Small intestine (tissue), 7 donors: ENCODE results near the gene AUTS2. TPM values are rescaled to one million over a fixed set of nuclear protein-coding genes. Genes with fewer than 3 reads are reported as not detected.

Source experiments
- DNase-seq, 2 donors: peaks; one replicate each; pipeline versions ENCODE4 v3.0.0 to v3.0.0-alpha.2; 2013
- FAIRE-seq: peaks from 2 replicates; lab custom pipeline; 2012; peaks lifted over from hg19 to GRCh38; lab: Jason Lieb, UNC
- H3K27ac ChIP-seq, 3 donors: one replicate each; pipeline ENCODE4 v1.5.1; 2013; ENCODE audit warnings: low read length in 2 of 3, mild to moderate bottlenecking in 2 of 3, control low read depth in 1 of 3, inconsistent platforms in 1 of 3, low read depth in 1 of 3, moderate library complexity in 1 of 3
- H3K27me3 ChIP-seq, 3 donors: one replicate each; pipeline ENCODE4 v1.6.1; 2013; ENCODE audit warnings: low read length in 3 of 3, inconsistent platforms in 1 of 3; ENCODE audit not compliant: control insufficient read depth in 3 of 3, insufficient read depth in 3 of 3
- H3K36me3 ChIP-seq, 3 donors: one replicate each; pipeline ENCODE4 v1.6.1; 2013; ENCODE audit warnings: low read length in 3 of 3, inconsistent platforms in 1 of 3, low read depth in 1 of 3, mild to moderate bottlenecking in 1 of 3, moderate library complexity in 1 of 3; ENCODE audit not compliant: control insufficient read depth in 3 of 3, insufficient read depth in 2 of 3
- H3K4me1 ChIP-seq, 3 donors: one replicate each; pipeline ENCODE4 v1.6.1; 2013; ENCODE audit warnings: low read length in 2 of 3, inconsistent platforms in 1 of 3, low read depth in 1 of 3, mild to moderate bottlenecking in 1 of 3, moderate library complexity in 1 of 3; ENCODE audit not compliant: control insufficient read depth in 3 of 3, insufficient read depth in 2 of 3
- H3K4me3 ChIP-seq, 3 donors: one replicate each; pipeline ENCODE4 v1.5.1; 2013; ENCODE audit warnings: low read length in 3 of 3, control low read depth in 1 of 3, inconsistent platforms in 1 of 3, low read depth in 1 of 3, mild to moderate bottlenecking in 1 of 3, moderate library complexity in 1 of 3
- H3K9me3 ChIP-seq, 2 donors: one replicate each; pipeline ENCODE4 v1.6.1; 2013; ENCODE audit warnings: low read depth in 1 of 2, low read length in 1 of 2; ENCODE audit not compliant: control insufficient read depth in 2 of 2, insufficient read depth in 1 of 2
- WGBS, 3 donors: extraction: QIAGEN DNeasy Blood & Tissue Kit; methylation state at CpG; one replicate each; pipeline ENCODE4 v1.1.7; 2013; 5-methylcytosine and 5-hydroxymethylcytosine counted together
- polyA plus RNA-seq, 4 donors: library from polyadenylated mRNA; stranded (reverse) in 3 of 4; unstranded in 1 of 4; fragments of 200-250 nt in 3 of 4; fragments of 120-200 nt in 1 of 4; gene quantifications; one replicate each; pipeline versions ENCODE4 v1.2.1 to v1.2.3, GENCODE V29; 2013
- donor health status: healthy with polysubstance abuse.
- donor health status: control.
- donor health status: control.
- donor health status: Bipolar disorder and iron deficiency.
- donor health status: healthy.

The AUTS2 gene
- polyA plus RNA-seq, 4 donors = 4.9 to 43.5 (median 13.6) TPM

DNA sequence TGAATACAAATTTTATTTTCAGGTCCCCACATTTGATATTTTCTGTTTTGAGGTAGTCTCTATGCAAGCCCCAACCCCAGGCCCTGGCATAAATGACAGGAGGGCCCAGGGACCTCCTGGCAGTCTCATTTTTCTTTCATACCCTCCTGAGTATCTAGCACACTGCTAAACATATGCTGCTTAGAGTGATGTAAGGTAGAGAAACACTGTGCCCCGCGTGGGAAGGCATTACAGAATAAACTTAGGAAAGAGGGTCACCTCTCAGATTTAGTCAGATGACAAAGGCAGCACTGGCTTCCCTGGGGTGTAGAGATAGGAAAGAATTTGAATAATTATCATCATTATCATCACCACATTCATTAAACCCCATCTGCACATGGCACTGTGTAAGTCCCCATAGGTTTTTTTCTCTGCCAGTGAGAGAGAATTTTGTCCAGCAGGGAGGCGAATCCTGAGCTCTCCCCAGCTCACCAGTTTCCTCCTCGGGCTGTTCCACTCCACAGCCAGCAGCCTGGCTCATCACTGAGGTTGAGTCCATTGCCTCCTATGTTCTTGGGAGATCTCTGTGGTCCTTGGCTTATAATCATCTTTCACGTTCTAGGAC, 1026.3 kb downstream of the AUTS2 start:
- no peak overlapping the region for H3K27ac ChIP-seq
- no peaks in the 10 kb centered on the region for H3K9me3 ChIP-seq
- no peaks in the 10 kb centered on the region for H3K27me3 ChIP-seq
- H3K4me1 ChIP-seq = no peaks in the 10 kb centered on the region
- H3K36me3 ChIP-seq = peaks cover 0 to 2% (median 0%) of the 10 kb centered on the region in 3 donors
- no peak for FAIRE-seq
- no peak for DNase-seq
- WGBS, 3 donors = 73 to 86% (median 83%) methylated on average over 5 of the region's 5 CpGs
- no peak overlapping the region for H3K4me3 ChIP-seq

DNA sequence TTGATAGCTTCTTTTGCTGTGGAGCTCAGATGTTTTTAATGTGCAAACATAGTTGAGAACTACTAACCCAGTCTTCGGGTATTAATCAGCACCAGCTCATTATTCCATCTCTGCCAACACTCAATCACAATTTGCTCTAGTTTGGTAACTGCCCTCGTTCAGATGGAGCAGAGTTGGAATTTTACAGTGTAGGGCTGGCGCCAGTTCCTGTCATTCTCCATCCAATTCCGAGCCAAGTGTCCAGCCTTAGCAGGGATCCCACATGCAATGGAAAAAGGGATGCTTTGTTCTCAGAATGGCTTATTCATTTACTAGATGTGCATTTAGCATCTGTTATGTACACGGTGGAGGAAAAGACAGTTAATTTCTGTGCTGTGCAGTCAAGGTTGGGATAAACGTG, 1029.2 kb downstream of the AUTS2 start:
- WGBS, 3 donors = 85 to 88% (median 86%) methylated on average over 6 of the region's 6 CpGs
- no peaks in the 10 kb centered on the region for H3K27me3 ChIP-seq
- no peak overlapping the region for H3K27ac ChIP-seq
- H3K4me3 ChIP-seq = no peak overlapping the region
- H3K36me3 ChIP-seq = no peaks in the 10 kb centered on the region
- DNase-seq = no peak
- H3K9me3 ChIP-seq = no peaks in the 10 kb centered on the region
- FAIRE-seq = no peak
- no peaks in the 10 kb centered on the region for H3K4me1 ChIP-seq

DNA sequence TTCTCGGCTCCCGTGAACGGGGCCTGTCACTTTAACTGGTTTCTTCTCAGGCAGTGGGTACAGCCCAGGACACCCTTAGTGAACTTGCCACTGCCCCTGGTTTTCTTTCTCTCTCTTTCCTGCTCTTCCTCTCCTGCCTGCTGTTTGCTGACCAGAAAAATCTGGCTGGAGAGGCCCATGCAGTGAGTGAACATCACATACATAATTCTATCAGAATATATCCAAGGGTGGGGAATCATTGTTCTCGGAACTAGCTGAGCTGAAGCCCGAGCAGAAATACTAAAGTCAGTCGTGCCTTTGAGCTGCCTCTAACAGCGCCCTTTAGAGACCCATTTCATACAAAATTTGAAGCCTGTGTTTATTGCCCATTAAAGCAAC, 1032.2 kb downstream of the AUTS2 start:
- no peak for FAIRE-seq
- no peaks in the 10 kb centered on the region for H3K27me3 ChIP-seq
- H3K4me3 ChIP-seq = no peak overlapping the region
- no peaks in the 10 kb centered on the region for H3K4me1 ChIP-seq
- H3K36me3 ChIP-seq = no peaks in the 10 kb centered on the region
- 82 to 85% (median 85%) methylated on average over 7 of the region's 7 CpGs for WGBS, 3 donors
- no peak for DNase-seq
- H3K9me3 ChIP-seq = no peaks in the 10 kb centered on the region
- no peak overlapping the region for H3K27ac ChIP-seq

DNA sequence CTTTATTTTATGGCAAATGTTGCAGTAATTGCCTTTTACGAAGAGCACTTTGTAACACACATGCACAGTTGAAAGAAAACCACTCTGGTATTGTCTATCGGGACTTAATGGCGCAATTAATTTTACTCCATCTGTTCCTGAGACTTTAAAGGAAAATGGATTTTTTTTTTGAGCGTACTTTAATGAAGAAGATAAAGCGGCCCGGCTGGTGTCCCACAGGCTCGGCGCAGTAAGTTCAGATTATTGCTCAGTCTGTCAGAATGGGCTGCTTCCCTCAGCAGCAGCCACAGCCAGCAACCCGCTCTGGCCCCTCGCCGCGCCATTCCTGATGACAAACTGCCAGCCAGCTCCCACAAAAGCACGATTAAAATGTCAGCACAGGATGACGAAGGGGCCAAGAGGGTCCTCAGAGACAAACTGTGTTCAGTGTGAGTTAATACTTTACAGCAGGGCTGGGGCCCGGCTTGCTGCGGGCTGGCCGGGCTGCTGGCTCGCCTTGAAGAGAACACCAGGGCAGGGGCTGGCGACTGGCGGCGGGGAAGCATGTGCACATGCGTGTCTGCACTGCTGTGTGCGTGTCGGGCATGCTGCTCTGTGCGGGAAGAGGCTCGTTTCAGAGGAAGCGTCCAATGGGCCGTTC, 1032.7 kb downstream of the AUTS2 start:
- 71 to 91% (median 82%) methylated on average over 28 of the region's 28 CpGs for WGBS, 3 donors
- FAIRE-seq (no peak), DNase-seq (no peak)
- Histone ChIP-seq H3K4me3 (no peak overlapping the region), H3K27me3 (no peaks in the 10 kb centered on the region), H3K4me1 (no peaks in the 10 kb centered on the region), H3K27ac (no peak overlapping the region), H3K36me3 (no peaks in the 10 kb centered on the region), H3K9me3 (no peaks in the 10 kb centered on the region)

DNA sequence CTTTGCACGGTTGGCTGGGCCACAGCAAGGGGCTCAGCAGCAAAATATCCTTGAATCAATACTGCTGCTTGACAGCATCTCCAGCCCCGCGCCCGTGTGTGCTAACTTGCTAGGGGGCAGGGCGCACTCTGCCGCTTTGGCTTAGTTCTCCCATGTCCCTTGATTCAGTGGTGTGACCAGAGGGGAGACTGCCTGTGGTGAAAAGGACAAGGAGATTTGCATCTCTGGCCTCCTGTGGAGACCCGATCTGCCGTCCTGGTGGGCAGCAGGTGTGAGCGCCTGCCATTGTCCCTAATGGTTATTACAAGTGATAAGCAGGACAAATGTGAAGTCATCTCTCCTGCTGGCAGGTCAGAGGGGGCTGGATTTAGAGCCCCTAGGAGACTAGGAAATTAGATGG, 1033.4 kb downstream of the AUTS2 start:
- no peaks in the 10 kb centered on the region for H3K27me3 ChIP-seq
- DNase-seq (no peak), FAIRE-seq (no peak)
- whole genome bisulfite sequencing, 3 donors = 87 to 91% (median 89%) methylated on average over 9 of the region's 9 CpGs
- no peaks in the 10 kb centered on the region for H3K9me3 ChIP-seq
- no peaks in the 10 kb centered on the region for H3K36me3 ChIP-seq
- H3K4me3 ChIP-seq = no peak overlapping the region
- H3K4me1 ChIP-seq = no peaks in the 10 kb centered on the region
- no peak overlapping the region for H3K27ac ChIP-seq

DNA sequence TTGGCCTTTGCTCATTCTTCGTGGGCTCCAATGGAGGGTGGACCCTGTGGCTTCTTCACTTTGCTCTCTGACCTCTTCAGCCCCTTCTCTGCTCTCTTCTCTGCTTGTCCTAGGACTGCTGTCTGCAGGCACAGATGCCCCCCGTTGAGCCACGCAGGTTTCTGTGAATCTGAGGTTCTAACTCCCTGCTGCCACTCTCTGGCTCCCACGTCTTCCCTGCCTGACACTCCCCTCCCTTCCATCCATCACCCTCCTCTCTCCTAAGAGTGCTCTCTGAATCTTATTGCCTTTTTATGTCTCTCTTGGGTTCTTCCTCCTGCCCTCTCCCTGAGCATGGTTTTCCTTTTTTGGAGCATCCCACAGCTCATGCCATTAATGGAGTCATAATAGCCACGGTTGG, 1034.1 kb downstream of the AUTS2 start:
- H3K4me1 ChIP-seq = peaks cover 0 to under 1% (median 0%) of the 10 kb centered on the region in 3 donors
- H3K27ac ChIP-seq = no peak overlapping the region
- FAIRE-seq (no peak), DNase-seq (no peak)
- H3K4me3 ChIP-seq = no peak overlapping the region
- H3K27me3 ChIP-seq = no peaks in the 10 kb centered on the region
- H3K36me3 ChIP-seq = no peaks in the 10 kb centered on the region
- WGBS, 3 donors = 81 to 84% (median 82%) methylated on average over 5 of the region's 5 CpGs
- no peaks in the 10 kb centered on the region for H3K9me3 ChIP-seq

DNA sequence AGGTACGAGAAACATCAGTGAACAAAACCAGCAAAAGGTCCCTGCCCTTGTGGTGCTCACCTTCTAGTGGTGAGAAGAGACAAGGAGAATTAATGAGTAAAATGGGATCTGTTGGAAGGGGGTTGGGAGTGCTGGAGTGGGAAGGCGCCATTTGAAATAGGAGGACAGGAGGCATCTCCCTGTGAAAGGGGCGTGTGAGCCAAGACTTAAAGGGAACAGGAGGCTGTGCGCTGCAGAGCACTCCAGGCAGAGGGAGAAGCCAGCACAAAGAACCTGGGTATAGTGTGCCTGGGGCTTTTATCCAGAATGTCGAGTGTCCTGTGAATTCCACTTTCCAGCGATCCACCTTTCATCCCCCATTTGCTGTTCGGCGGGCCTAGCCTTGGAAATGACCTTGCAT, 1035.8 kb downstream of the AUTS2 start:
- H3K27me3 ChIP-seq = no peaks in the 10 kb centered on the region

DNA sequence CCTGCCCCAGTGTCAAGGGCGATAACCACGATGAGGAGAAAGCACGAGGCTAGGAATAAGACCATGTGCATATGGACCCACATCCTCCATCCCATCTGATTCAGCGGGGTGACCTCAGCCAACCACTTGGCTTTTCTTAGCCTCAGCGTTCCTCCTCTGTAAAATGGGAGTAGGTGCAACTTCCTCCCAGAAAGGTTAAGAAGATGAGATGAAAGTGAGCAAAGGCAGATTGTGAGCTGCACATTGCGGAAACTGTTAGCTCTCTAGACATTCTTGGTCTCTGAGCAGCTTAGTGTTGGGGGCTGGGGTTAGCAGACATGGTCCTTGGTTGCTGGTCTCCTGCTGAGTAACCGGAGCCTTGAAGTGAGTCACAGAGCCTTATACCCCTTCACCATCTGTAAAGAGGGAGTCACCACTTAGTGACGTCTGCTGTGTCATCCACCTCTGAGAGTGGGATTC, 1036.4 kb downstream of the AUTS2 start:
- no peak for FAIRE-seq
- Histone ChIP-seq H3K27ac (no peak overlapping the region), H3K9me3 (no peaks in the 10 kb centered on the region), H3K4me3 (no peak overlapping the region), H3K27me3 (no peaks in the 10 kb centered on the region), H3K36me3 (no peaks in the 10 kb centered on the region), H3K4me1 (peaks cover 0 to 9% (median 0%) of the 10 kb centered on the region in 3 donors)
- WGBS, 3 donors = 87 to 92% (median 90%) methylated on average over 8 of the region's 8 CpGs
- no peak for DNase-seq

More for the DNA sequence above, 1035.8 kb downstream of the AUTS2 start:
- no peak overlapping the region for H3K27ac ChIP-seq
- peaks cover 0 to 9% (median 0%) of the 10 kb centered on the region in 3 donors for H3K4me1 ChIP-seq
- H3K36me3 ChIP-seq = no peaks in the 10 kb centered on the region
- H3K4me3 ChIP-seq = no peak overlapping the region
- FAIRE-seq (no peak), DNase-seq (no peak)
- 94 to 97% (median 97%) methylated on average over 8 of the region's 8 CpGs for WGBS, 3 donors
- H3K9me3 ChIP-seq = no peaks in the 10 kb centered on the region
